Testis (tissue), 3 donors: ENCODE results near the gene GSTT4. TPM values are rescaled to one million over a fixed set of nuclear protein-coding genes. Genes with fewer than 3 reads are reported as not detected.

ENCODE experiments used
- DNase-seq: peaks from one replicate; pipeline ENCODE4 v3.0.0-alpha.2; 2019
- H3K27ac ChIP-seq, 2 donors: fragments of 200-600 bp; sonication (generic); one replicate each; pipeline ENCODE4 v1.5.1; 2019
- H3K27me3 ChIP-seq: fragments of 200-600 bp; sonication (generic); one replicate; pipeline ENCODE4 v1.5.1; 2019
- H3K36me3 ChIP-seq: fragments of 200-600 bp; sonication (generic); one replicate; pipeline ENCODE4 v1.5.1; 2017; ENCODE audit warnings: low read depth; ENCODE audit errors: missing control alignments
- H3K4me1 ChIP-seq: fragments of 200-600 bp; sonication (generic); one replicate; pipeline ENCODE4 v1.5.1; 2019
- H3K4me3 ChIP-seq, 2 donors: fragments of 200-600 bp; sonication (generic); one replicate each; pipeline ENCODE4 v1.5.1; 2017 to 2019
- H3K9me3 ChIP-seq: fragments of 200-600 bp; sonication (generic); one replicate; pipeline ENCODE4 v1.5.1; 2017
- POLR2A ChIP-seq: fragments of 450-650 bp; IDR thresholded peaks from one replicate; pipeline ENCODE4 v1.6.1; 2017; ENCODE audit warnings: antibody characterized with exemption, mild to moderate bottlenecking, moderate library complexity
- WGBS, 2 donors: methylation state at CpG; one replicate each; pipeline ENCODE4 v1.1.5; 2018; 5-methylcytosine and 5-hydroxymethylcytosine counted together
- intact Hi-C: fragments of 100-400 bp; cut with DNase I; formaldehyde crosslinking; loops from one replicate; pipeline ENCODE4 v1.15.1; 2023; ENCODE audit warnings: low total_unique reads
- polyA plus RNA-seq: library from polyadenylated mRNA; stranded (reverse); fragments of 350-450 nt; fragmentation: Illumina TruSeq; extraction: RNeasy Lipid Tissue Mini Kit (QIAGEN cat#74804); gene quantifications from one replicate; pipeline ENCODE4 v1.2.3, GENCODE V29; 2014; ENCODE audit warnings: low read depth, low replicate concordance; ENCODE audit not compliant: insufficient read depth
- total RNA-seq, 2 donors: library from RNA; depleted of rRNA; stranded (reverse); fragments of >200 nt; gene quantifications; one replicate each; pipeline ENCODE4 v1.2.3, GENCODE V29; 2016
- TF ChIP-seq, protein P1 (sequence below), 3 experiments: fragments of 450-650 bp in 2 of 3; fragments of 200-600 bp in 1 of 3; sonication (generic) in 1 of 3; IDR thresholded peaks; one replicate each; pipeline ENCODE4 v1.5.1; 2016 to 2019; ENCODE audit warnings: antibody characterized with exemption in 3 of 3, mild to moderate bottlenecking in 2 of 3, moderate library complexity in 1 of 3

GSTT4 gene
- total and polyA plus RNA-seq, 3 donors from 2014 or later: 3.0 to 22.8 (median 7.6) TPM

DNA sequence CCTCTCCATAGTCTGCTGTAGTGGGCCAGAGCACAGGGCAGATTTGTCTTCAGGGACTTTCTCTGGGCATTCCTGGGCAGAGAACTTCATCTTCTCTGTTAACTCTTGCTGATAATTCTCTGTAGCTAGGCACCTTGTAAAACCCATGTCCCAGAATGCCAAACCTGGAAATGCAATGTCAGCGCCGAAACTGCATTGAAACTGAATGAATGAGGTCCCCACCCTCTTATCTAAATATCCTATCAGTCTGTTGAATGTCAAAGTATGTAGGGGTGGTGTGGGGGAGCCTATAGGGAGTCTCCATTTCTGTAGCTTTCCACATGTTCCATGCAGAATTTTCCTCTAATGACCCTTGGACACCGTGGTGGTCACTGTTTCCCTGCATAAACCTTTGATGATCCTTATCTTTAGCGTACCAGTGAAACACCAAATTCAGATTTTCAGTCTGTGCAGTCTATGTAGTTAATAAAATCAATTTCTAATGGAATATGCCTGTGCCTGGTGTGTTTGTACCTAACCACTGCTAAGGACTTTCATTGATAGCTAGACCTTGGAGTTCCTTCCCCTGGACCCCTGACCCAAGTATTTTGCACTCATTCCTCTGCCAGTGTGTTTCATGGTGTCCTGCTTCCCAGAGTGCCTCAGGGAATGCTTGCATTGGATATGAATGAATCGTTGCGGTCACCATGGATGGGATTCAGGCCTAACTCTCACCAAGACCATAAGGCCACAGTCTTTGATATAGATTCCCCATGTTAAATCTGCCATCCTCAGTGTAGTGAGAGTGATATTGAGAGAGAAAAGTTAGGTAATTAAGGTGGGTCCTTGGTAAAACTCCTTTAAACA is 3.4 kb upstream of the GSTT4 start:
- H3K4me3 ChIP-seq: no peak overlapping the region
- no peaks in the 10 kb centered on the region for H3K27me3 ChIP-seq
- intact Hi-C loops: no loop called here
- H3K36me3 ChIP-seq: no peaks in the 10 kb centered on the region
- H3K27ac ChIP-seq: no peak overlapping the region
- no peaks in the 10 kb centered on the region for H3K9me3 ChIP-seq
- peaks cover 17% of the 10 kb centered on the region for H3K4me1 ChIP-seq
- DNase-seq: no peak
- WGBS, 2 donors: 83 to 87% methylated on average over 6 of the region's 6 CpGs
- TF ChIP-seq, protein P1, sequence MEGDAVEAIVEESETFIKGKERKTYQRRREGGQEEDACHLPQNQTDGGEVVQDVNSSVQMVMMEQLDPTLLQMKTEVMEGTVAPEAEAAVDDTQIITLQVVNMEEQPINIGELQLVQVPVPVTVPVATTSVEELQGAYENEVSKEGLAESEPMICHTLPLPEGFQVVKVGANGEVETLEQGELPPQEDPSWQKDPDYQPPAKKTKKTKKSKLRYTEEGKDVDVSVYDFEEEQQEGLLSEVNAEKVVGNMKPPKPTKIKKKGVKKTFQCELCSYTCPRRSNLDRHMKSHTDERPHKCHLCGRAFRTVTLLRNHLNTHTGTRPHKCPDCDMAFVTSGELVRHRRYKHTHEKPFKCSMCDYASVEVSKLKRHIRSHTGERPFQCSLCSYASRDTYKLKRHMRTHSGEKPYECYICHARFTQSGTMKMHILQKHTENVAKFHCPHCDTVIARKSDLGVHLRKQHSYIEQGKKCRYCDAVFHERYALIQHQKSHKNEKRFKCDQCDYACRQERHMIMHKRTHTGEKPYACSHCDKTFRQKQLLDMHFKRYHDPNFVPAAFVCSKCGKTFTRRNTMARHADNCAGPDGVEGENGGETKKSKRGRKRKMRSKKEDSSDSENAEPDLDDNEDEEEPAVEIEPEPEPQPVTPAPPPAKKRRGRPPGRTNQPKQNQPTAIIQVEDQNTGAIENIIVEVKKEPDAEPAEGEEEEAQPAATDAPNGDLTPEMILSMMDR (IDR thresholded peaks at IDR 0.05): no peak
- TF ChIP-seq POLR2A: no peak

DNA sequence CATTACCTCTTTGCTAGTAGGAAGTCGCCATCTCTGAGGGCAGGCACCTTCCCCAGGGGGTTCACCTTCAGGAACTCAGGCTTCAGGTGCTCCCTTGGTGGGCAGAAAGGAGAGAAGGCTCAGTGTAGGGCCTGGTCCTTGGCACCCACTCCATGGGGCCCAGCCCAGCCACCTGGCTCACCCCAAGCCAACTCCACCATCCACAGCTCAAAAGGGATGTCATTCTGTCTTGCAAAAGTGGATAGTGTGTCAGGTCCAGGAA is 2.7 kb upstream of the GSTT4 start:
- Histone ChIP-seq H3K4me3 (no peak overlapping the region), H3K27me3 (no peaks in the 10 kb centered on the region), H3K4me1 (peaks cover 16% of the 10 kb centered on the region), H3K27ac (no peak overlapping the region), H3K36me3 (no peaks in the 10 kb centered on the region), H3K9me3 (no peaks in the 10 kb centered on the region)
- no peak for DNase-seq
- TF ChIP-seq, protein P1 (IDR thresholded peaks at IDR 0.05): no peak
- no peak for TF ChIP-seq POLR2A
- intact Hi-C loops: no loop called here
- 80 to 94% methylated on average over 1 of the region's 1 CpG for WGBS, 2 donors

DNA sequence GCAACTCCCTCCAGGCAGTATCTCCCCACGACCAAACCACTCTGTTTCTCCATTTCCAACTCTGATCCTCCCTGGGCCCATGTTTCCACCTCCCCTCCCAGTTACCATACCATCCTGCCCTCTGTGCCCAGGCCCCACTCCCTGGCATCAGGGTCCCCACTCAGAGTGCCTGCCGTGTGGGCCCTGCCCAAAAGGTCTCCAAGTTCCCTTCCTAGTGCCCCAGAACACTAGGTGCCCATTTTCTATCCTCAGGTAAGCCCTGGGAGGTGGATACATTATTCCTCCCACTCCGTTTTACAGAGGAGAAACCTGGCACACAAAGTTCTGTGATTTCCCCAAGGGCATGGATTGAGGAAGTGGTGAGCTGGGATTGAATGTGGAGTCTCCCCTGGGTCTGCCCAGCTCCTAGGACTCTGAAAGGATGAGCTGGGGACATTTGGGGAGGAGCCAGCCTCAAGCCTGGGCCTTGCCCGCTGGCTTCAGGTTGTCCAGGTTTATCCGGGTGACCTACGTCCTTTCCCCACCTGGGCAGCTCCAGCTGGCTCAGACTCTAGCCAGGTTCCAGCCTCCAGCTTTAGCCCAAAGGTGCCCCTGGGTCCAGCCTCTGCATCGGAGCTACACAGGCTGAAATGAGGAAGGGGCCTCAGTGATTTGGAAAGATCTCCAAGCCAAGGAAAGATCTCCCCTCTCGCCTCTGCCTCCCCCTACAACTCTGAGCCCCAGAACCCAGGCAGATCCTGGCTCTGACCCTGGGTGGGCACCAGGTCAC is 2.2 kb upstream of the GSTT4 start:
- H3K36me3 ChIP-seq: no peaks in the 10 kb centered on the region
- WGBS, 2 donors: 84 to 88% methylated on average over 8 of the region's 8 CpGs
- no peak for TF ChIP-seq POLR2A
- TF ChIP-seq, protein P1 (IDR thresholded peaks at IDR 0.05): no peak
- no peaks in the 10 kb centered on the region for H3K27me3 ChIP-seq
- no peak overlapping the region for H3K4me3 ChIP-seq
- no peak overlapping the region for H3K27ac ChIP-seq
- DNase-seq: no peak
- intact Hi-C loops: no loop called here
- H3K4me1 ChIP-seq: peaks cover 11% of the 10 kb centered on the region
- no peaks in the 10 kb centered on the region for H3K9me3 ChIP-seq

DNA sequence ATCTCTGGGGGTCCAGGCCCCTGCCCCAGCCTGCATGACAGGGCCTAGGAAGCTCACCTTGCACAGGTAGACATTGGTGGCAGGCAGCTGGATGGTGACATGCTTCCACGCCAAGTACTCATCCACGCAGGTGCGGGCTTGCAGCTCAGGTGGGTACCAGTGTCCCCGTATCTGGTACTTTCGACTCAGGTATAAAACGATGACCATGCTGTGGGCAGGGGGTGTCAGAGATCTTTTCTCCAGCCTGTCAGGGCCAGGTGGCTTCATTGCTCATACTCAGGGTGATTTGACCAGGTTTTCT is 1.6 kb upstream of the GSTT4 start:
- Histone ChIP-seq H3K27ac (no peak overlapping the region), H3K27me3 (no peaks in the 10 kb centered on the region), H3K4me1 (peaks cover 5% of the 10 kb centered on the region), H3K36me3 (no peaks in the 10 kb centered on the region), H3K9me3 (no peaks in the 10 kb centered on the region), H3K4me3 (no peak overlapping the region)
- TF ChIP-seq POLR2A: no peak
- TF ChIP-seq, protein P1 (IDR thresholded peaks at IDR 0.05): no peak
- 90 to 95% methylated on average over 6 of the region's 6 CpGs for WGBS, 2 donors
- intact Hi-C loops: no loop called here
- DNase-seq: no peak
